Skeletal muscle cell (primary cell): ENCODE results near the gene DEAF1.

Experiments used
- DNase-seq: peaks from one replicate; pipeline ENCODE4 v3.0.0-alpha.2; 2010; ENCODE audit warnings: low read depth
- H3K4me3 ChIP-seq: 2 replicates; pipeline ENCODE4 v1.5.1; 2011; ENCODE audit warnings: low read depth, mild to moderate bottlenecking, control low read depth, low read length, moderate library complexity

DEAF1 gene

DNA sequence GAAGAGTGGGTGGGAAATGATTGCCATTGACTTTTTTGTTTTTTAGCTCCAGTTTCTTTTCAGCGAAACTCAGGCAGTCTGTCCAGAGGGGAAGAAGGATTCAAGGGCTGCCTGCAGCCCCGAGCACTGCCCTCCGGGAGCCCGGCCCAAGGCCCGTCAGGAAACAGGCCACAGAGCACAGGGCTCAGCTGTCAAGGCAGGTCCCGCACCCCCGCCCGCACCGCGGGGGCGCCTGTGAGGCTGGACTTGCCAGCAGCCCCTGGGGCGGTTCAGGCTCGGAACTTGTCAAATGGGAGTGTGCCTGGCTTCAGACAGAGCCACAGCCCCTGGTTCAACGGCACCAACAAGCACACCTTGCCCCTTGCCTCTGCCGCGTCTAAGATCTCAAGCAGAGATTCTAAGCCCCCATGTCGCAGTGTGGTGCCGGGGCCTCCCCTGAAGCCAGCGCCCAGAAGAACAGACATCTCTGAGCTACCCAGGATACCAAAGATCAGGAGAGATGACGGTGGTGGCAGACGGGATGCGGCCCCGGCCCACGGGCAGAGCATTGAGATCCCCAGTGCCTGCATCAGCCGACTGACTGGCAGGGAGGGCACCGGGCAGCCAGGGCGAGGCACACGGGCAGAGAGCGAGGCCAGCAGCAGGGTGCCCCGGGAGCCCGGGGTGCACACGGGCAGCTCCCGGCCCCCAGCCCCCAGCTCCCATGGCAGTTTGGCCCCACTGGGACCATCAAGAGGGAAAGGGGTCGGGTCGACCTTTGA is 87.8 kb downstream of the DEAF1 start:
- H3K4me3 ChIP-seq, result no peak overlapping the region

GRCh38 chr11:606245-606644 is 88.8 kb downstream of the DEAF1 start:
- no peak overlapping the region for H3K4me3 ChIP-seq
- DNase-seq, result no peak

More for the DNA sequence above, 87.8 kb downstream of the DEAF1 start:
- DNase-seq, result no peak

GRCh38 chr11:605286-606129 is 89.5 kb downstream of the DEAF1 start:
- DNase-seq, result no peak
- H3K4me3 ChIP-seq, result no peak overlapping the region

GRCh38 chr11:603154-603553 is 91.9 kb downstream of the DEAF1 start:
- DNase-seq, result no peak
- H3K4me3 ChIP-seq, result no peak overlapping the region

DNA sequence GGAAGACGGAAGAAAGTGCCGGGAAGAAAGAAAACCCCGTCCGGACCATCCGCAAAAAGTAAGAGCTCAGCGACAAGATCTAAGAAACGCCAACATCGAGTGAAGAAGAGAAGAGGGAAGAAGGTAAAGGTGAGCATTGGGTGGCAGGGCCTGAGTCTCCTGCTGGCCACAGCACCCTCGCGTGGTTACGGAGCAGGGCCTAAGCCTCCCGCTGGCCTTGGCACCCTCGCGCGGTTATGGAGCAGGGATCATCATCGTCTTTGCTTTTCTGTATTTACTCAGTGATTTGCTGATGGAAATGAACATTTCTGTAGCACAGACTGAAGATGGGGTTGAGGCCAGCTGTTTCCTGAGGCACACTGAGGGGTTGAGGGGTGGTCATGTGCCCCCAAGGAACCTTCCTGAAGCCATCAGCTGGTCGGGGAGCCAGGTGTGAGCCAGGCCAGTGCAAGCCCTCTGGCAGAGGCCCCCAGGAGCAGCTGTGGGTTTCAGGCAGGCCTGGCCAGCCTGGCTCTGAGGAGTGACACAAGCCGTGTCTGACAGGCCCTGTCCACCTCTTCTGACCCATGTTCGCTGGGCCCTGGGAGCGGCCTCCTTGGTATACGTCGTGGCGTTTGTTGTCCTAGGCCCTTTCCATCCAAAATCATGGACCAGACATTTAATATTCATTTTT is 93.3 kb downstream of the DEAF1 start:
- no peak overlapping the region for H3K4me3 ChIP-seq
- no peak for DNase-seq

DNA sequence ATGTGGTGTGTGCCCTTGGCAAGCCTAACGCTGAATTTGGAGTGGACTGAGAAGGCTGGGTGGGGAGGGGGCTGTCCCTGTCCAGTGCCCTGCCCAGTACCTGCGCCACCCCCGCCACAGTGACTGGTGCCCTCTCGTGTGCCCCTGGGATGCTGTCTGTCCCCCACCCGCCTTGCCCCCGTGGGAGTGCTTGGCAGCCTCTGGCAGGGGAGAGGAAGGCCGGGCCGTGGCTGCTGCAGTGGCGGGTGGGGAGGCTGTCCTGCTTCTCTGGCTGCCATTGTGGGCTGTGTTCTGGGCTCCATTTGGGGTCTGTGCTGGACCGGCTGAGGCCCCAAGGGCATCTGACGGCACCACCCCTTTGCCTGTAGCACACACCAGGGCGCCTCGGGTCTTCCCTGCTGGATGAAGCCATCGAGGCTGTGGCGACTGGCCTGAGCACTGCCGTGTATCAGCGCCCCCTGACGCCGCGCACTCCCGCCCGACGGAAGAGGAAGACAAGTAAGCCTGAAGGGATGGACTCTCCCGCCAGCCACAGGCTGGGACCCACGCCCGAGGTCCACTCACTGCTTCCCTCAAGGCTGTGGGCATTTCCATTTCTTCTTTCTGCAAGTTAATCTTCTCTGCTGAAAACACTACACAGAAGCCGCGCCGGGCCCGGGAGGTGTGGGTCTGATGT is 96.9 kb downstream of the DEAF1 start:
- no peak overlapping the region for H3K4me3 ChIP-seq
- DNase-seq, result no peak

DNA sequence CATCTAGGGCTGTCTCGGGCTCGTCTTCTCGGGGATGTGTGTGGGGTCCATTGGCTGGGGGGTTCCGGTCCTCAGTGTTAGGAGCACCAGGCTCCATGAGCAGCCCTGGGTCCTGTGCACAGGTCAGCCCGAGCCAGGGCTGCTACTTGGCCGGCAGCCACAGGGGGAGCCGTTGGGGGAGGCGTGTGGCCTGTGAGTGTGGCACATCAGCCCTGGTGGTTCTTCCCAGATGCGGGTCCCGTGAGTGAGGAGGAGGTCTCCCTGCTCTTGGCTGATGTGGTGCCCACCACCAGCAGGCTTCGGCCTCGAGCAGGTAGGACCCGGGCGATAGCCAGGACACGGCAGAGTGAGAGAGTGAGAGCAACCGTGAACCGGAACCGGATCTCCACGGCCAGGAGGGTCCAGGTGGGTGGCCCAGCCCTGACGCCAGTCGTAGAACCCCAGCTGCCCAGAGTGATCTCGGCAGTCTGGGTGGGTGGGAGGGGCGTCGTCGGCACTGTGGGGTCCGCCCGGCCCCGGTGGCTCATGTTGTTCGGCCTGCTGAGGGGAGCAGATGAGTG is 97.8 kb downstream of the DEAF1 start:
- DNase-seq, result no peak
- no peak overlapping the region for H3K4me3 ChIP-seq

GRCh38 chr11:596374-596773 is 98.6 kb downstream of the DEAF1 start:
- DNase-seq, result no peak
- H3K4me3 ChIP-seq, result no peak overlapping the region

GRCh38 chr11:595400-595799 is 99.6 kb downstream of the DEAF1 start:
- H3K4me3 ChIP-seq, result no peak overlapping the region
- DNase-seq, result no peak
